ENCODE results near the gene RBP2.
A peak's percentile ranks its signal among the peaks of the same experiment; 100 is the strongest.

Gene RBP2

GRCh38 chr3:139476348-139476747 is at the start of gene RBP2:
Gene RBP2 (minus strand): TSS chr3:139476516. CDS start chr3:139476459, 57 bp downstream.
- DNase-seq = no peak

- no peak for DNase-seq
Measured at GRCh38 chr3:139524841-139525636, 48.7 kb upstream of the RBP2 start.

- no peak for DNase-seq
Measured at GRCh38 chr3:139523718-139524117, 47.4 kb upstream of the RBP2 start.

GRCh38 chr3:139523166-139523565 is 46.9 kb upstream of the RBP2 start:
- no peak for DNase-seq

GRCh38 chr3:139522421-139522820 is 46.1 kb upstream of the RBP2 start:
- DNase-seq = no peak

- no peak for DNase-seq
Measured at GRCh38 chr3:139521816-139522215, 45.5 kb upstream of the RBP2 start.

GRCh38 chr3:139521144-139521543 is 44.8 kb upstream of the RBP2 start:
- no peak for DNase-seq

GRCh38 chr3:139519998-139520737 is 43.9 kb upstream of the RBP2 start:
- DNase-seq = no peak

GRCh38 chr3:139518926-139519842 is 42.9 kb upstream of the RBP2 start:
- DNase-seq = no peak

GRCh38 chr3:139518306-139518705 is 42.0 kb upstream of the RBP2 start:
- DNase-seq = no peak

- no peak for DNase-seq
Measured at GRCh38 chr3:139517321-139518065, 41.2 kb upstream of the RBP2 start.

- DNase-seq = no peak
Measured at GRCh38 chr3:139514741-139515140, 38.4 kb upstream of the RBP2 start.

GRCh38 chr3:139509631-139510030 is 33.3 kb upstream of the RBP2 start:
- DNase-seq = no peak

GRCh38 chr3:139506766-139507165 is 30.4 kb upstream of the RBP2 start:
- DNase-seq = no peak

GRCh38 chr3:139505829-139506386 is 29.6 kb upstream of the RBP2 start:
- no peak for DNase-seq

- no peak for DNase-seq
Measured at GRCh38 chr3:139499536-139499935, 23.2 kb upstream of the RBP2 start.

GRCh38 chr3:139493826-139494385 is 17.6 kb upstream of the RBP2 start:
- no peak for DNase-seq

GRCh38 chr3:139491966-139492365 is 15.7 kb upstream of the RBP2 start:
- DNase-seq = no peak

GRCh38 chr3:139491027-139491700 is 14.8 kb upstream of the RBP2 start:
- DNase-seq = peak; percentile 73

GRCh38 chr3:139482206-139482605 is 5.9 kb upstream of the RBP2 start:
- DNase-seq = no peak

- DNase-seq = no peak
Measured at GRCh38 chr3:139481116-139481515, 4.8 kb upstream of the RBP2 start.
